Measurements from ENCODE around the gene ITPA. TPM values are rescaled to one million over a fixed set of nuclear protein-coding genes. Genes with fewer than 3 reads are reported as not detected.
A peak's percentile ranks its signal among the peaks of the same experiment; 100 is the strongest.

ITPA gene
- total and polyA plus RNA-seq, 2 of the 13 experiments (the other 11 are each of a cell fraction or from before 2014, with no cell fraction given), result 60.1 to 103 TPM

DNA sequence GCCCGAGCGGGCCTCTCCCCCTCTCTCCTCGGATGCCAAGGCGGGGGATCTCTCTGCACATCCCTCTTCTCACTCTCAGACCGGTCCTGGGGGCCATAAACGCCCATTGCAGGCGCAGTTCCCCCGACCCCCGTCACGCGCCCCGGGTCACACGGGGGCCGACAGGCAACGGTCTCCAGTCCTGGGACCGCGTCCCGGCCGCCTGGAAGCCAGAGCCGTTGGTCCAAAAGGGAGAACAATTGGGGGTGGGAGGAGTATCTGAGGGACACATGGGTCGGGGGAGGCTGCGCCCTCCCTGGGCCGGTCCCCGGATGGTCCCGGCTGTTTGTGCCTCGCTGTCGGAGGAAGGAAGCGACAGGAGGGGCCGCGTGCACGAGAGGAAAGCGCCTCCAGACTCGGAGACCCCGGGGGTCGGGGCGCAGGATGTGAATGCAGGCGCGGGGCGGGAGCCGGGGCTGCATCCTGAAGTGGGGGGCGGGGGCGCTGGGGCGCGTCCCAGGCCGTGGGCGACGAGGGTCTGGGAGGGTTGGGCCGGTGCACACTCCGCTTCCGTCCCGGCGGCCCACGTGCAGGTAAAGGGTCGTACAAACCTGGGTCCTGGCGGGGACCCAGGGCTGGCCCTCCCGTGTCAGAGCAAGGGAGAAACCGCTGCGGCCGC lies 28.8 kb downstream of the ITPA start (continued):
- TF ChIP-seq HNF4G (IDR thresholded peaks at IDR 0.05; ENCODE audit: borderline replicate concordance, low read depth, low read length) (no peak), HNF4G (CRISPR knock-in tag; IDR thresholded peaks at IDR 0.05; ENCODE audit: borderline replicate concordance, low read depth) (no peak), HDAC1 (CRISPR knock-in tag; IDR thresholded peaks at IDR 0.05) (no peak), ATF6 (CRISPR knock-in tag; conservative IDR thresholded peaks at IDR 0.05) (no peak), ZKSCAN8 (CRISPR knock-in tag; IDR thresholded peaks at IDR 0.05; ENCODE audit: borderline replicate concordance) (no peak), FLYWCH1 (CRISPR knock-in tag; IDR thresholded peaks at IDR 0.05) (no peak), RAD21 (CRISPR knock-in tag; IDR thresholded peaks at IDR 0.05) (no peak), NFE2L2 (IDR thresholded peaks at IDR 0.05; ENCODE audit: low read length) (no peak), PRMT3 (CRISPR knock-in tag; IDR thresholded peaks at IDR 0.05; ENCODE audit: borderline replicate concordance, low read depth) (no peak), ZNF354B (CRISPR knock-in tag; IDR thresholded peaks at IDR 0.05) (no peak), ZBTB49 (CRISPR knock-in tag; IDR thresholded peaks at IDR 0.05; ENCODE audit: borderline replicate concordance) (no peak), MTF1 (CRISPR knock-in tag; IDR thresholded peaks at IDR 0.05) (no peak), ARHGAP35 (CRISPR knock-in tag; IDR thresholded peaks at IDR 0.05; ENCODE audit: borderline replicate concordance) (no peak), MYNN (CRISPR knock-in tag; IDR thresholded peaks at IDR 0.05; ENCODE audit: low read depth) (no peak)
- TF ChIP-seq, protein P1, sequence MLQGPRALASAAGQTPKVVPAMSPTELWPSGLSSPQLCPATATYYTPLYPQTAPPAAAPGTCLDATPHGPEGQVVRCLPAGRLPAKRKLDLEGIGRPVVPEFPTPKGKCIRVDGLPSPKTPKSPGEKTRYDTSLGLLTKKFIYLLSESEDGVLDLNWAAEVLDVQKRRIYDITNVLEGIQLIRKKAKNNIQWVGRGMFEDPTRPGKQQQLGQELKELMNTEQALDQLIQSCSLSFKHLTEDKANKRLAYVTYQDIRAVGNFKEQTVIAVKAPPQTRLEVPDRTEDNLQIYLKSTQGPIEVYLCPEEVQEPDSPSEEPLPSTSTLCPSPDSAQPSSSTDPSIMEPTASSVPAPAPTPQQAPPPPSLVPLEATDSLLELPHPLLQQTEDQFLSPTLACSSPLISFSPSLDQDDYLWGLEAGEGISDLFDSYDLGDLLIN (CRISPR knock-in tag; IDR thresholded peaks at IDR 0.05; ENCODE audit: borderline replicate concordance), result 0 out of 2 replicates have a peak, but pooled peaks have one; percentile 28
- TF ChIP-seq, protein P2, sequence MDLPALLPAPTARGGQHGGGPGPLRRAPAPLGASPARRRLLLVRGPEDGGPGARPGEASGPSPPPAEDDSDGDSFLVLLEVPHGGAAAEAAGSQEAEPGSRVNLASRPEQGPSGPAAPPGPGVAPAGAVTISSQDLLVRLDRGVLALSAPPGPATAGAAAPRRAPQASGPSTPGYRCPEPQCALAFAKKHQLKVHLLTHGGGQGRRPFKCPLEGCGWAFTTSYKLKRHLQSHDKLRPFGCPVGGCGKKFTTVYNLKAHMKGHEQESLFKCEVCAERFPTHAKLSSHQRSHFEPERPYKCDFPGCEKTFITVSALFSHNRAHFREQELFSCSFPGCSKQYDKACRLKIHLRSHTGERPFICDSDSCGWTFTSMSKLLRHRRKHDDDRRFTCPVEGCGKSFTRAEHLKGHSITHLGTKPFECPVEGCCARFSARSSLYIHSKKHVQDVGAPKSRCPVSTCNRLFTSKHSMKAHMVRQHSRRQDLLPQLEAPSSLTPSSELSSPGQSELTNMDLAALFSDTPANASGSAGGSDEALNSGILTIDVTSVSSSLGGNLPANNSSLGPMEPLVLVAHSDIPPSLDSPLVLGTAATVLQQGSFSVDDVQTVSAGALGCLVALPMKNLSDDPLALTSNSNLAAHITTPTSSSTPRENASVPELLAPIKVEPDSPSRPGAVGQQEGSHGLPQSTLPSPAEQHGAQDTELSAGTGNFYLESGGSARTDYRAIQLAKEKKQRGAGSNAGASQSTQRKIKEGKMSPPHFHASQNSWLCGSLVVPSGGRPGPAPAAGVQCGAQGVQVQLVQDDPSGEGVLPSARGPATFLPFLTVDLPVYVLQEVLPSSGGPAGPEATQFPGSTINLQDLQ (CRISPR knock-in tag; IDR thresholded peaks at IDR 0.05), result no peak
- TF ChIP-seq, protein P3, sequence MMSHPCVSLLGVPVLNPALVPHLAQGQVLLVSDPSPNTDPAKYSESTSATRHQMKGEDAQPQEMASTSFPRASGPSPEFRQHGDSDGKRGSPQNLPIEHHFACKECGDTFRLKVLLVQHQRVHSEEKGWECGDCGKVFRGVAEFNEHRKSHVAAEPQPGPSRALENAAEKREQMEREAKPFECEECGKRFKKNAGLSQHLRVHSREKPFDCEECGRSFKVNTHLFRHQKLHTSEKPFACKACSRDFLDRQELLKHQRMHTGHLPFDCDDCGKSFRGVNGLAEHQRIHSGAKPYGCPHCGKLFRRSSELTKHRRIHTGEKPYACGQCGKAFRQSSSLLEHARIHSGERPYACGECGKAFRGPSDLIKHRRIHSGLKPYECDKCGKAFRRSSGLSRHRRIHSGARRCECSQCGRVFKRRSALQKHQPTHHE (CRISPR knock-in tag; IDR thresholded peaks at IDR 0.05; ENCODE audit: borderline replicate concordance), result no peak
- TF ChIP-seq, protein P4, sequence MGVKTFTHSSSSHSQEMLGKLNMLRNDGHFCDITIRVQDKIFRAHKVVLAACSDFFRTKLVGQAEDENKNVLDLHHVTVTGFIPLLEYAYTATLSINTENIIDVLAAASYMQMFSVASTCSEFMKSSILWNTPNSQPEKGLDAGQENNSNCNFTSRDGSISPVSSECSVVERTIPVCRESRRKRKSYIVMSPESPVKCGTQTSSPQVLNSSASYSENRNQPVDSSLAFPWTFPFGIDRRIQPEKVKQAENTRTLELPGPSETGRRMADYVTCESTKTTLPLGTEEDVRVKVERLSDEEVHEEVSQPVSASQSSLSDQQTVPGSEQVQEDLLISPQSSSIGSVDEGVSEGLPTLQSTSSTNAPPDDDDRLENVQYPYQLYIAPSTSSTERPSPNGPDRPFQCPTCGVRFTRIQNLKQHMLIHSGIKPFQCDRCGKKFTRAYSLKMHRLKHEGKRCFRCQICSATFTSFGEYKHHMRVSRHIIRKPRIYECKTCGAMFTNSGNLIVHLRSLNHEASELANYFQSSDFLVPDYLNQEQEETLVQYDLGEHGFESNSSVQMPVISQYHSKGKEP (CRISPR knock-in tag; IDR thresholded peaks at IDR 0.05), result no peak

Measured in HepG2 (cell line).